ENCODE results near the gene PHTF2. TPM values are rescaled to one million over a fixed set of nuclear protein-coding genes. Genes with fewer than 3 reads are reported as not detected.

The PHTF2 gene
- total RNA-seq, 4 donors from 2014 or later, result 14.5 to 28.6 (median 24.1) TPM

DNA sequence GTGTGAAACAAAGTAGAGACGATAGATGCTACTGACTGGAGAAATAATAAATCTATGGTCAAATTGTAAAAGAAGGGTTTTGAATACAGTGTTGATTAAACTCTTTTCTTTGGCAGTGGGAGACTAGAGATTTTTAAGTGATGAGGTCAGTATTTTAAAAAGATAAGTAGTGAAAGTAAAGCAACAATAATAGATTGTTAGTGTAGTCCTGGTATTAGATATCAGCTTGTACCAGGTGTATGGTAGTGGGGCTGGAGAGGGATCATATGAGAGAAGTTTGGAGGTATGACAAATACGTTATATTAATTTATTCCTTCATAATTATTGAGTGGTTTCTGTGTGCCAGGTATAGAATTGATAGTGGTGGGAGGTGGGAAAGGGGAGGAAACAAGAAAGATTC lies 25.2 kb downstream of the PHTF2 start:
- Histone ChIP-seq H3K9me3 (peaks cover 23 to 27% of the 10 kb centered on the region in 2 donors), H3K27me3 (no peaks in the 10 kb centered on the region), H3K4me1 (peaks cover 0 to 7% (median 0%) of the 10 kb centered on the region in 4 donors), H3K36me3 (no peaks in the 10 kb centered on the region), H3K4me3 (no peak overlapping the region), H3K27ac (no peak overlapping the region)
- intact Hi-C loops (cut with DNase I; ENCODE audit: low total_unique reads) (no loop called here), in situ Hi-C loops (cut with MboI; ENCODE audit: low pct_ligation_motif_present in 1 of 4, low pct_unique_long_range_greater_than_20kb in 1 of 4, low sequenced_read_pairs in 3 of 4) (no loop called here)
- 83 to 97% methylated on average over 2 of the region's 2 CpGs for WGBS, 2 donors (ENCODE audit: low coverage in 1 of 2)
- TF ChIP-seq CTCF (IDR thresholded peaks at IDR 0.05) (no peak), POLR2A (IDR thresholded peaks at IDR 0.05) (no peak), POLR2AphosphoS5 (IDR thresholded peaks at IDR 0.05) (no peak), EP300 (IDR thresholded peaks at IDR 0.05; ENCODE audit: low read depth) (no peak)
- no peak for DNase-seq

DNA sequence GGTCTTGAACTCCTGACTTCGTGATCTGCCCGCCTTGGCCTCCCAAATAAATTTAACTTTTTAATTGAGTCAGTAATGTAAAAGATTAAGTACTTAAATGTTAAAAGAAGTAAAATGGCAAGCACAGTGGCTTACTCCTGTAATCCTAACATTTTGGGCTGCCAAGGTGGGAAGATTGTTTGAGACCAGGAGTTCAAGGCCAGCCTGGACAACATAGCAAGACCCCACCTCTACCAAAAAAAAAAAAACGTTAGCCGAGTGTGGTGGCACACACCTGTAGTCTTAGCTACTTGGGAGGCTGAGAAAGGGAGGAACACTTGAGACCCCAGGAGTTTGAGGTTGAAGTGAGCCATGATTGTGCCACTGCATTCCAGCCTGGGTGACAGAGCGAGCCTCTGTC lies 26.1 kb downstream of the PHTF2 start:
- peaks cover 23 to 24% of the 10 kb centered on the region in 2 donors for H3K9me3 ChIP-seq
- no peak overlapping the region for H3K4me3 ChIP-seq
- in situ Hi-C loops (cut with MboI; ENCODE audit: low pct_ligation_motif_present in 1 of 4, low pct_unique_long_range_greater_than_20kb in 1 of 4, low sequenced_read_pairs in 3 of 4) (no loop called here), intact Hi-C loops (cut with DNase I; ENCODE audit: low total_unique reads) (no loop called here)
- no peaks in the 10 kb centered on the region for H3K36me3 ChIP-seq
- no peak for DNase-seq
- H3K4me1 ChIP-seq, result peaks cover 0 to 7% (median 0%) of the 10 kb centered on the region in 4 donors
- no peak for TF ChIP-seq POLR2A (IDR thresholded peaks at IDR 0.05)
- TF ChIP-seq CTCF (IDR thresholded peaks at IDR 0.05), result no peak
- TF ChIP-seq POLR2AphosphoS5 (IDR thresholded peaks at IDR 0.05), result no peak
- no peak for TF ChIP-seq EP300 (IDR thresholded peaks at IDR 0.05; ENCODE audit: low read depth)
- 96 to 100% methylated on average over 4 to 5 of the region's 5 CpGs for WGBS, 2 donors (ENCODE audit: low coverage in 1 of 2)
- H3K27ac ChIP-seq, result no peak overlapping the region
- no peaks in the 10 kb centered on the region for H3K27me3 ChIP-seq

GRCh38 chr7:77825131-77825530 lies 26.6 kb downstream of the PHTF2 start:
- Histone ChIP-seq H3K27ac (no peak overlapping the region), H3K4me3 (no peak overlapping the region), H3K4me1 (peaks cover 0 to 7% (median 0%) of the 10 kb centered on the region in 4 donors), H3K9me3 (peaks cover 19 to 23% of the 10 kb centered on the region in 2 donors), H3K36me3 (no peaks in the 10 kb centered on the region), H3K27me3 (no peaks in the 10 kb centered on the region)
- DNase-seq, result no peak
- in situ Hi-C loops (cut with MboI; ENCODE audit: low pct_ligation_motif_present in 1 of 4, low pct_unique_long_range_greater_than_20kb in 1 of 4, low sequenced_read_pairs in 3 of 4) (no loop called here), intact Hi-C loops (cut with DNase I; ENCODE audit: low total_unique reads) (no loop called here)
- 96 to 97% methylated on average over 3 of the region's 3 CpGs for WGBS, 2 donors (ENCODE audit: low coverage in 1 of 2)
- no peak for TF ChIP-seq POLR2A (IDR thresholded peaks at IDR 0.05)
- TF ChIP-seq CTCF (IDR thresholded peaks at IDR 0.05), result no peak
- TF ChIP-seq POLR2AphosphoS5 (IDR thresholded peaks at IDR 0.05), result no peak
- no peak for TF ChIP-seq EP300 (IDR thresholded peaks at IDR 0.05; ENCODE audit: low read depth)

GRCh38 chr7:77826300-77826699 lies 27.7 kb downstream of the PHTF2 start:
- intact Hi-C loops (cut with DNase I; ENCODE audit: low total_unique reads), result no loop called here
- Histone ChIP-seq H3K27ac (no peak overlapping the region), H3K9me3 (peaks cover 7 to 11% of the 10 kb centered on the region in 2 donors), H3K27me3 (no peaks in the 10 kb centered on the region), H3K36me3 (no peaks in the 10 kb centered on the region), H3K4me1 (peaks cover 0 to 7% (median 0%) of the 10 kb centered on the region in 4 donors), H3K4me3 (no peak overlapping the region)
- in situ Hi-C loops (cut with MboI; ENCODE audit: low pct_ligation_motif_present in 1 of 4, low pct_unique_long_range_greater_than_20kb in 1 of 4, low sequenced_read_pairs in 3 of 4), result no loop called here
- DNase-seq, result no peak
- WGBS, 2 donors (ENCODE audit: low coverage in 1 of 2), result 92 to 93% methylated on average over 2 of the region's 2 CpGs
- TF ChIP-seq POLR2AphosphoS5 (IDR thresholded peaks at IDR 0.05), result no peak
- TF ChIP-seq CTCF (IDR thresholded peaks at IDR 0.05), result no peak
- TF ChIP-seq POLR2A (IDR thresholded peaks at IDR 0.05), result no peak
- TF ChIP-seq EP300 (IDR thresholded peaks at IDR 0.05; ENCODE audit: low read depth), result no peak

Data from transverse colon (tissue), 4 donors.